Measurements from ENCODE around the gene ARIH2.

DNA sequence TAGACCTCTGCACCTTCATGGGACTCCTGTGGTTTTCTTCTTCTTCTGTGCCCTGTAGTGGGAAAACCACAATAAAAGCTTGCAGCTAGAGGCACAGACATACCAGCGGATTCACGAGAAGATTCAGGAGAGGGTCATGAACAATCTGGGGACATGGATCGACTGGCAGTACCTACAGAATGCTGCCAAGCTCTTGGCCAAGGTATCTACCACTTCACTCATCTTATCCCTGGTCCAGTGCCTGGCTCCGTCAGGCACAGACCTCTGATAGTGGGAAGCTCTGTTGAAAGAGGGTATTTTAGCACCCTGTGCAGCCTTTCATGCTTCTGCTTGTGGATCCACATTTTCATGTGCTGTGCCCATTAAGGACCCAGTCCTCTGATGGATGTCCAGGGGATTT, 61.7 kb downstream of the ARIH2 start:
- TF ChIP-seq, protein P1, sequence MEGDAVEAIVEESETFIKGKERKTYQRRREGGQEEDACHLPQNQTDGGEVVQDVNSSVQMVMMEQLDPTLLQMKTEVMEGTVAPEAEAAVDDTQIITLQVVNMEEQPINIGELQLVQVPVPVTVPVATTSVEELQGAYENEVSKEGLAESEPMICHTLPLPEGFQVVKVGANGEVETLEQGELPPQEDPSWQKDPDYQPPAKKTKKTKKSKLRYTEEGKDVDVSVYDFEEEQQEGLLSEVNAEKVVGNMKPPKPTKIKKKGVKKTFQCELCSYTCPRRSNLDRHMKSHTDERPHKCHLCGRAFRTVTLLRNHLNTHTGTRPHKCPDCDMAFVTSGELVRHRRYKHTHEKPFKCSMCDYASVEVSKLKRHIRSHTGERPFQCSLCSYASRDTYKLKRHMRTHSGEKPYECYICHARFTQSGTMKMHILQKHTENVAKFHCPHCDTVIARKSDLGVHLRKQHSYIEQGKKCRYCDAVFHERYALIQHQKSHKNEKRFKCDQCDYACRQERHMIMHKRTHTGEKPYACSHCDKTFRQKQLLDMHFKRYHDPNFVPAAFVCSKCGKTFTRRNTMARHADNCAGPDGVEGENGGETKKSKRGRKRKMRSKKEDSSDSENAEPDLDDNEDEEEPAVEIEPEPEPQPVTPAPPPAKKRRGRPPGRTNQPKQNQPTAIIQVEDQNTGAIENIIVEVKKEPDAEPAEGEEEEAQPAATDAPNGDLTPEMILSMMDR (IDR thresholded peaks at IDR 0.05), result no peak
- no peak for TF ChIP-seq POLR2AphosphoS5 (IDR thresholded peaks at IDR 0.05; ENCODE audit: low read depth, low read length)
- TF ChIP-seq, protein P2, sequence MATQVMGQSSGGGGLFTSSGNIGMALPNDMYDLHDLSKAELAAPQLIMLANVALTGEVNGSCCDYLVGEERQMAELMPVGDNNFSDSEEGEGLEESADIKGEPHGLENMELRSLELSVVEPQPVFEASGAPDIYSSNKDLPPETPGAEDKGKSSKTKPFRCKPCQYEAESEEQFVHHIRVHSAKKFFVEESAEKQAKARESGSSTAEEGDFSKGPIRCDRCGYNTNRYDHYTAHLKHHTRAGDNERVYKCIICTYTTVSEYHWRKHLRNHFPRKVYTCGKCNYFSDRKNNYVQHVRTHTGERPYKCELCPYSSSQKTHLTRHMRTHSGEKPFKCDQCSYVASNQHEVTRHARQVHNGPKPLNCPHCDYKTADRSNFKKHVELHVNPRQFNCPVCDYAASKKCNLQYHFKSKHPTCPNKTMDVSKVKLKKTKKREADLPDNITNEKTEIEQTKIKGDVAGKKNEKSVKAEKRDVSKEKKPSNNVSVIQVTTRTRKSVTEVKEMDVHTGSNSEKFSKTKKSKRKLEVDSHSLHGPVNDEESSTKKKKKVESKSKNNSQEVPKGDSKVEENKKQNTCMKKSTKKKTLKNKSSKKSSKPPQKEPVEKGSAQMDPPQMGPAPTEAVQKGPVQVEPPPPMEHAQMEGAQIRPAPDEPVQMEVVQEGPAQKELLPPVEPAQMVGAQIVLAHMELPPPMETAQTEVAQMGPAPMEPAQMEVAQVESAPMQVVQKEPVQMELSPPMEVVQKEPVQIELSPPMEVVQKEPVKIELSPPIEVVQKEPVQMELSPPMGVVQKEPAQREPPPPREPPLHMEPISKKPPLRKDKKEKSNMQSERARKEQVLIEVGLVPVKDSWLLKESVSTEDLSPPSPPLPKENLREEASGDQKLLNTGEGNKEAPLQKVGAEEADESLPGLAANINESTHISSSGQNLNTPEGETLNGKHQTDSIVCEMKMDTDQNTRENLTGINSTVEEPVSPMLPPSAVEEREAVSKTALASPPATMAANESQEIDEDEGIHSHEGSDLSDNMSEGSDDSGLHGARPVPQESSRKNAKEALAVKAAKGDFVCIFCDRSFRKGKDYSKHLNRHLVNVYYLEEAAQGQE (IDR thresholded peaks at IDR 0.05; ENCODE audit: insufficient read depth in 1 of 2, low read depth in 2 of 2, low read length in 1 of 2), result no peak
- TF ChIP-seq SIN3A (IDR thresholded peaks at IDR 0.05; ENCODE audit: borderline replicate concordance, insufficient read depth, low read depth, low read length), result no peak
- no peak for TF ChIP-seq TCF7L2 (IDR thresholded peaks at IDR 0.05; ENCODE audit: low read depth, low read length)
